Activated T-cell treated with anti-CD3 and anti-CD28 coated beads, Interleukin-2, amount 50 U/mL, for 48 hours (primary cell): Measurements from ENCODE around the gene ZNF592.

Experiments
- DNase-seq, 2 experiments: peaks; one replicate each; pipeline ENCODE4 v3.0.0-alpha.2; 2020

The ZNF592 gene

GRCh38 chr15:84812842-84813241, 64.5 kb downstream of the ZNF592 start:
- DNase-seq = peak in 1 of 2 experiments; percentile 6

GRCh38 chr15:84813435-84813834, 65.0 kb downstream of the ZNF592 start:
- no peak for DNase-seq

GRCh38 chr15:84813931-84814330, 65.5 kb downstream of the ZNF592 start:
- DNase-seq = no peak

GRCh38 chr15:84814916-84815315, 66.5 kb downstream of the ZNF592 start:
- DNase-seq = no peak

GRCh38 chr15:84816694-84817465, 68.5 kb downstream of the ZNF592 start, which contains the start of gene ALPK3:
TSS of gene ALPK3 (plus strand) at chr15:84817356. CDS start at chr15:84817453, 97 bp downstream.
- DNase-seq = no peak

GRCh38 chr15:84817466-84818081, 69.2 kb downstream of the ZNF592 start:
- DNase-seq = no peak

- no peak for DNase-seq
Observed at GRCh38 chr15:84818261-84819131, 70.1 kb downstream of the ZNF592 start.

- no peak for DNase-seq
Observed at GRCh38 chr15:84819291-84819768, 70.9 kb downstream of the ZNF592 start.

GRCh38 chr15:84819791-84820190, 71.4 kb downstream of the ZNF592 start:
- no peak for DNase-seq

GRCh38 chr15:84821501-84822021, 73.2 kb downstream of the ZNF592 start:
- no peak for DNase-seq

GRCh38 chr15:84822653-84823281, 74.4 kb downstream of the ZNF592 start:
- no peak for DNase-seq

- no peak for DNase-seq
Observed at GRCh38 chr15:84823282-84823878, 75.0 kb downstream of the ZNF592 start.

- DNase-seq = no peak
Observed at GRCh38 chr15:84824260-84825007, 76.0 kb downstream of the ZNF592 start.

GRCh38 chr15:84826369-84826823, 78.0 kb downstream of the ZNF592 start:
- DNase-seq = peak; percentile 27 to 40

GRCh38 chr15:84827246-84827645, 78.9 kb downstream of the ZNF592 start:
- peak in 1 of 2 experiments; percentile 12 for DNase-seq

- peak in 1 of 2 experiments; percentile 2 for DNase-seq
Observed at GRCh38 chr15:84828086-84828908, 79.9 kb downstream of the ZNF592 start.

GRCh38 chr15:84829428-84829827, 81.0 kb downstream of the ZNF592 start:
- DNase-seq = peak in 1 of 2 experiments; percentile 4

- no peak for DNase-seq
Observed at GRCh38 chr15:84830036-84830435, 81.6 kb downstream of the ZNF592 start.

GRCh38 chr15:84831028-84831427, 82.6 kb downstream of the ZNF592 start:
- DNase-seq = no peak

GRCh38 chr15:84831613-84832012, 83.2 kb downstream of the ZNF592 start:
- DNase-seq = no peak
